M059J (cell line): ENCODE measurements around the gene SVEP1. TPM values are rescaled to one million over a fixed set of nuclear protein-coding genes. Genes with fewer than 3 reads are reported as not detected.

Experiments used
- DNase-seq: peaks from one replicate; pipeline ENCODE4 v3.0.0-alpha.2; 2012; ENCODE audit warnings: low read depth
- total RNA-seq: library from RNA; depleted of rRNA; stranded (reverse); fragments of >200 nt; shearing (Covaris generic); gene quantifications from 2 replicates; pipeline ENCODE4 v1.2.3, GENCODE V29; 2014

Gene SVEP1
- total RNA-seq, 1 experiment from 2014 or later: 1.5 TPM

DNA sequence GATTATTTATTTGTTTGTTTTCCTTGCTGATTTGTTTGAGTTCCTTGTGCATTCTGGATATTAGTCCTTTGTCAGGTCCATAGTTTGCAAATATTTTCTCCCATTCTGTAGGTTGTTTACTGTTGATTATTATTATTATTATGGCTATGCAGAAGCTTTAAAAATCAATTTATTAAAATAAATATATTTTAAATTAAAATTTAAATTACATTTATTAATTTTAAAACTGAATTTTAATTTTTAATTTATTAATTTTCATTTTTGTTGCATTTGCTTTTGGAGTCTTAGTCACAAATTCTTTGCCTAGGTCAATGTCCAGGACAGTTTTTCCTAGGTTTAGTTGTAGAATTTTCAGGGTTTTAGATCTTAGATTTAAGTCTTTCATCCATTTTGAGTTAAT lies 50.9 kb downstream of the SVEP1 start:
- no peak for DNase-seq

DNA sequence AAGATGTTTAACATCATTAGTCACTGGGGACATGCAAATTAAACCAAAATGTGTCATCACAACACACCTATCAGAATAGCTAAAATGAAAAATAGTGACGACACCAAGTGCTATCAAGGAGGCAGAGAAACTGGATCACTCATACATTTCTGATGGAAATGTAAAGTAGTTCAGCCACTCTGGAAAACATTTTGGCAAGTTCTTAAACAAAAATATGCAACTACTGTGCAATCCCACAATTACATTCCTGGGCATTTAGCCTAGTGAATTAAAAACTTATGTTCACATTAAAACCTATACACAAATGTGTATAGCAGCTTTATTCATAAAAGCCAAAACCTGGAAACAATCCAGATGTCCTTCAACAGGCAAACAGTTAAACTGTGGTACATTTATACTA lies 53.1 kb downstream of the SVEP1 start:
- peak; percentile 25 for DNase-seq

DNA sequence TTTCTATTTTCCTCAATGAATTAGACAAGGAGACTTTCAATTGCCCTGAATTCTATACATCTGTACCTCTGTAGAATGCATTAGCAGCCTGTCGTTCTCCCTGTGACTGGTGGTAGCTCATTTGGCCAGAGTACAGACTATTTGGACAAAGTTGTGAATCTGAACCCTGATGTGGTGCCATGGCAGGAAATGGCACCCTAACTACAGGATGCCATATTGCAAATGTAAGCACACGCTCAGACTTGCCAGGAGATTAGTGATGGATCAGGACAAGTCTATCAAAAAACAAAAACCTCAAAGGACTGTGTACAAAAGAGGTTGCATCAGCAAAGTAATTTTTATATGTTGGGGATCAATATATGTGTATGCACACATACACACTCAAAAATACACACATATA lies 58.3 kb downstream of the SVEP1 start:
- DNase-seq: no peak

DNA sequence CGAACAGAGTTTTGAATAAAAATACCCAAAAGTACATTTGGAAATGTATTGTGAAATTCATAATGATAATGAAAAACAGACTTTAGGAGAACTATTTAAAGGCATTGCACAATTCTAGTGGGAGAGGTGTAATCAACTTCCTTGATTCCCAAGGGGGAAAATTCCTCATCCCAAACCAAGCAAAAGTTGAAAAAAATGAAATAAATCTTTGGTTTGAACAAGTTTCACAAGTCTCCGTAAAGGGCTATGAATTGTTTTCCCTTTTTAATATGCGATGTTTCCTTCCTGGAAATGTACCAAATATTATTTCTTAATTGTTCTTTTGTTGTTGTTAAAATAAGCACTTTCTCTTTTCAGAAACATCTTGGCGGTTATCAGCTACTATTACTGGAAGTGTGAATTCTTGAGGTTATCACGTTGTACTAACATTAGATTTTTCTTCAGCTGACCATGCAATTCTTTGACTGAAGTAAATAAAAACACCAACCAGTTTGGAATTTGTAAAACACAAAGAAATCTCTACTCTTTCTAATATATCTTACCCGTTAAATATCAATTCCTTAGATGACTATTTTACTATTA lies 59.3 kb downstream of the SVEP1 start:
- DNase-seq: no peak

DNA sequence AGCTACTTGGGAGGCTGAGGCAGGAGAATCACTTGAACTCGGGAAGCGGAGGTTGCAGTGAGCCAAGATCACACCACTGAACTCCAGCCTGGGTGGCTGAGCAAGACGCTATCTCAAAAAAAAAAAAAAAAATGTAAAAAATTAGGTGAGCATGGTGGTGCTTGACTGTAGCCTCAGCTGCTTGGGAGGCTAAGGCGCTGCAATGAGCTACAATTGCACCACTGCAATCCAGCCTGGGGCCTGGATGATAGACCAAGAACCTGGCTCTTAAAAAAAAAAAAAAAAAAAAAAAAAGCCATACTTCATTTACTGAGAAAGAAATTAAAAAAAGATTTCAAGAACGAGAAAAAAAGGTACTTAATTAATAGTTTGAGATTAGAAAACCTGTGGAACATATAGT lies 62.1 kb downstream of the SVEP1 start:
- DNase-seq: no peak

DNA sequence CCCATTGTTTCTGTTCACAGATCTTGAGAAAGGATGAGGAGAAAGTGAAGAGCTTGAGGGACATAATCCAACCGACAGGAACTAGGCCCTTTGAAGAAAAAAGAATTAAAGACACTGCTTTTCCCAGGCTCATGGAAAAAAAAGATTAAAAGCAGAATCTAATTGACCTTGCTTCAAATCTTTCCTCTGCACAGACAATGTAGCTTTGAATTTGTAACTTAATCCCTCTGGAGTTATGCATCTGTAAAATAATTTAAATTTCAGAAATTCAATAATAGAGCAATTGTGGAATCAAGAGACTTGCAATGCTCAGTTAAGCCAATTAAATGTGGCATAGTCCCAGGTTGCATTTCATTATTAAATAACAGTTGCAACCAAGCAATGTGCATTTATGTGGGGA lies 64.6 kb downstream of the SVEP1 start:
- DNase-seq: no peak

DNA sequence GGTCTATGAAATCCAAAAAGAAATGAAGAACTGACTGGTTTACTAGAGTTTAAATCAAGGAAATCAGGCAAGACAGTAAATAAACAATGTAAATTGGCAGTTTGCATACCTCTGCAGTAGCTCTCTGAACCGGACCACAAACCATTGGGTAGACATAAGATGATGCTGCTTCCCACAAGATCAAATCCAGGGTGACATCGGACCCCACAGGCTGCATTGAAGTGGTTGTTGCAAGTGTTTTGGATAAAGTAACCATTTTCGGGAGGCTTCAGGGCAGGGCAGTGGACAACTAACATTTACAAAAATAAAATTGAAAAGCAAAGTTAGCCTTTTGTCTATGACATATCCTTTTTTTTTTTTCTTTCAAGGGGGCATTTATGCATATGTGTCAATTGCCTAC lies 66.7 kb downstream of the SVEP1 start:
- no peak for DNase-seq

DNA sequence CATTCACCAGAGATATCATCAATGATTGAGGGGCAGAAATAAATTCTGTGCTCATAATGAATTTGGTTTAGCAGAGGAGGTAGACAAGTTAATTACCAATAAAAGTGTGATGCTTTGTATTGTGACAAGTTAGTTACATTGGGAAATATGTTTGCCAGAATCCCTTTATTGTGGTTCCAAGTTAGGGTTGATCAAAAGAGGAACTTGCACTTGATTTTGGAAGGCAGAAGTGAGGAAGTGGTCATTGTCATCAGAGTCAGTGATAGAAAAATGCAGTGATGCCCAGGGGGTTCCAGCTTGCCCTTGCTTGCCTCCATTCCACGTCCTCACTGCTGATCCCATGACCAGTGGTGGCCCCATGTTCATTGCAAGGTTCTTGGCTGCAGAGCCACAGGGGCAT lies 69.7 kb downstream of the SVEP1 start:
- no peak for DNase-seq

DNA sequence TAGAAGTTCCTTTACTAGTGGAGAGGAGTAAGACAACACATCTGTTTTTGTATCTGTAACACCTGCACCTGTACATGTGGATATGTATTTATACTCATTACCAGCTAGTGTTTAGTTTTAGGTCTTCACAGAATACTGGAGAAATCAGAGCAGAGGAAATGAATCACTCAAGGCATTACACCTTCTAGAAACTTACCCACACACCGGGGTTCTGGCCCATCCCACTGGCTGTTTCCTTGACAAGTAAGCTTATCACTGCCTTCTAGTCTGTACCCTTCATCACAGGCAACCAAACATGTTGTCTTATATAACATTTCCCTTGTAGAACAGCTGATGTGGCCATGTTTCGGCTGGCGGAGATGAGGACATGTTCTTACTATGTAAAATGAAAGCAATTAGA lies 76.7 kb downstream of the SVEP1 start:
- DNase-seq: peak; percentile 32

DNA sequence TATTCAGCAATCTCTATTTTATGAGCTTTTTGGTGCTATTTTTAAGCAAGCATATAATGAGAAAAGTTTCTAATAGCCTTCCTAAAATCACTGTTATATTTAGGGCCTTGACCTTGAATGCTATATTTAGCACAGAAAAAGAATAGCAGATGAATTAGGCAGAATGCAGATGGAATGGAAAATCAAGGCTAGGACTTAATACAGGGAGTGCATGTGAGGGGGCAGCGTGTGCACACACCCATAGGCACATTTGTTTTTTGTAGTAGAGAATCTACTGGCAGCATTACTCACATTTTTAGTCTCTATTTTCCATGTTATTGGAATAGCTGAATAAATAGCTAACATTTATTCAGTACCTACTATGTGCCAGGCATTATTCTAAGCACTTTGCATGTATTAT lies 79.9 kb downstream of the SVEP1 start:
- DNase-seq: no peak

DNA sequence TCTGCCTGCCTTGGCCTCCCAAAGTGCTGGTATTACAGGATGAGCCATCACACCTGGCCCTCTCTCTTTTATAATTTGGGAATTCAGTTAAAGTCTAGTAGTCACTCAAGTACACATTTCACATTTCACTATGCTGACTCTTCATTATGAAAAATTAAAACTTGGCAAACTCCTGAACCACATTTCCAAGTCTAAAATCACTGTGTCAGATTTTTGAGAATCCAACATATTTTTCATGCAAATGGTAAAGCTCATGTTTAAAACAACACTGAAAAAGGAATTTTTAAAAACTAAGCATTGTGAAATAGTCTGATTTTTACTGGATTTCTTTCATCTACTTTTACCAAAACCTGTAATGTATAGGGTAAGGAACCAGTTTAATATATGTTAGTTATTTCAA lies 92.3 kb downstream of the SVEP1 start:
- DNase-seq: no peak

DNA sequence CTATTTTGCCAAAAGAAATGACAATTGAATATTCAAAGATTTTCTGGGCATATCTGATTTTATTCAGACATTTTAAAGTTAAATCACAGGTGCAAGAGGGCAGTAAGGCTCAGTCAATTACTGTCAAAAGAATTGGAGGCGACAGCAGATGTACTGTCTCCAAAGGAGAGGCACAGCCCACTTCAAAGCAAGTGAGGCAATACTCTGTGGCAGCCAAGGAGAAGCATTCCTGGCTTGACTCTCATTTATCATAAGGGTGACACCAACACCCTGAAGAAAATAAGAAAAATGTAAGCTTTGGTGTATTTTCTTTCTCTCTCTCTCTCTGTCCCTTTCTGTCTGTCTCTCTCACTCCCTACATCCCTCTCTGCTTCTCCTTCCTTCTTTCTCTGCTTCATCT lies 93.3 kb downstream of the SVEP1 start:
- DNase-seq: no peak

DNA sequence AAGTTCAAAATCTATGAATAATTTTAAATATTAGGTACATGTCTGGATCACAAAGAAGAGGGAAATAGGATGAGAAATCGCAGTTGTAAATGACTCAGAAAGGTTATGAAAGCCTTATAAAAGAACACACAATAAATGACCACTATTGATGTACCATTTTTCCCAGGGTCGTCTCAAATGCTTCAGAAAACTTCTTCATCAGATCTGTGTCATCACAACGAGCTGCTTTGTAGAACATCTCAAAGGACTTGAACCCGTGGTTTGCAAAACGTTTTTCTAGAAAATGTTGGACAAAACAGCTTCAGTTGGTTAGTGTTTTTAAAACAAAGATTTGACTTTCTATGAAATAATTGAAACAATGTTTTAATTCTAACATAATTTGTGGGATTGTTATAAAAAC lies 100.1 kb downstream of the SVEP1 start:
- DNase-seq: no peak

DNA sequence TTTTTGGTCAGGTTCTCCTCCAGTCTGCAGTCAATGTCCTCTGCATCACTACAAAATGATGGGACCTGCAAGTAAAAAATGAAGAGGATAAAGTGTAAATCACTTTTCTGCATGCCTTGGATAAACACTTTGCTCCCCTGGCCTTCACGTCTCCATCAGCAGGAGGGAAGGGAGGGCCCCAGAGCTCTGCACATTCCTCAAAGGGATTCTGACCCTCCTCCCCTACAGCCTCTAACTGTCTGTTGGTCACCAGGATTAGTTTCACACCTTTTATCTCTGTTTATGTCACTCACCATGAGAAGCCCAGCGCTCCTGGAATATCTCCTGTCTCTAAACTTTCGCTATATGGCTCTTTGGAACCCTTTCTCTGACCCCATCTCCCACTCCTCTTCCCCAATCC lies 103.3 kb downstream of the SVEP1 start:
- DNase-seq: no peak

DNA sequence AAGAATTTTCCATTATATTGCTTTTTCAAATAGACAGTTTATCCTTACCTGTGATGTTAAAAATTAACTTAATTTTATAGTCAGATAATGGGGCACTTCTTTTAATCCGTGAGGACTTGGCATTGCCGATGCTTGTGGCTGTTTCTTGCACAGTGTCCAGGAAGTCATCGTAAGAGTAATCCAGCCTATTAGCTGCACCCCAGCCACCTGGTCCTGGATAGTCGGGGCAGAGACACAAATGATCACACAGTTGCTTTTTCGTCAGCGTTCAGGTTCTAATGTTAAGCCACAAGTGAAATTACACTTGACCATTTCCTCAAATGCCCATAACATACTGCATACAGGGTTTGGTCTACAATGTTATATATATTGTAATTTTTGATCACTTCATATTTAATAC lies 107.4 kb downstream of the SVEP1 start:
- no peak for DNase-seq

DNA sequence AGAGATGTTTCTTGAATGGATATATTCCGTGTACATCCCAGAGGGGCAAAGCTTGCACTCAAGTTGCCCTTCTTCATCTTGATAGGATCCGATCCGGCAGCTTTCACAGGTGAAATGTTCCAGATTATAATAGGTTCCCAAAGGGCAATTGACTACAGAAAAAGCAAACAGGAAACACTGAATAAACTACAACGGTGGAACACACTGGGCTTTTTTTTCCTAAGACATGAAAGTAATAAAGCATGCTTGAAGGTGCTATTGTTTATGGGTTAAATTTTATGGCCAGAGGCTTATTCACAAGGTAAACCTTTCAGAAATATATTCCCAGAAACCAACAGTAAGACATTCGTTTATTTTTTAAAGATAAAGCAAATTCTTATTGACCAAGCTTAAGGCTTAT lies 110.6 kb downstream of the SVEP1 start:
- no peak for DNase-seq

DNA sequence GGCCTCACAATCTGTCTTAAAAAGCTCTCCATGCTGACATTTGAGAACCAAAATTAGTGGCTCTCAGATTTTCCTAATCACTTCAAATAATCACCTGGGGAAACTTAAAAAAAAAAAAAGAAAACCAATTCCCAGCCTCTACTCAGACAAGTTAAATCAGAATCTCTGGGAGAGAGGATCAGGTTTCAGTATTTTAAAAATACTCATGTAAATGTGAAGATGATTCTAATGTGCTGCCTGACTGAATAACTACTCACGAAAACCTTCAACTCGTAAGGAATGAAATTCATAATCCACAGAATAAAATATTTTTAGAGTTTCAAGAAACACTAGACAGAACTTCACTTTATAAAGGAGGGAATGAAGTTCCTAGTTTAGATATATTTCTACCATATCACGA lies 114.4 kb downstream of the SVEP1 start:
- DNase-seq: no peak

DNA sequence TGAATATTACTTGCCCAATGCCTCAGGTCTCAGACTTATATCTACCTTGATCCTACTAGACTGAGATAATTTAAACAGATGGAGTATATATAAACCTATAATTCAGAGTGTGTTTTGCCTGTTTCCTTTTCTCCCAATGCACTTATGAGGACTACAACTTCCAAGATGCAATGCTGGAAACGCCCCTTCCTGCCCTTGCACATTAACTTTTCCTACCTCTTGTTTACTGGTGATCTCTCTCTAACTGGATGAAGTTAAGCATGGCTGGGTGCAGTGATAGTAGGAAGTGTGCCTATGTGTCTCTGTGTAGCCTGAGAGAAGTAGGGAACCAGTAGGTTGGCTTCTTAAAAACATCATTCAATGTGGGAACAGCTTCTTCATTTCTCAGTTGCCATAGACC lies 115.2 kb downstream of the SVEP1 start:
- peak; percentile 24 for DNase-seq

DNA sequence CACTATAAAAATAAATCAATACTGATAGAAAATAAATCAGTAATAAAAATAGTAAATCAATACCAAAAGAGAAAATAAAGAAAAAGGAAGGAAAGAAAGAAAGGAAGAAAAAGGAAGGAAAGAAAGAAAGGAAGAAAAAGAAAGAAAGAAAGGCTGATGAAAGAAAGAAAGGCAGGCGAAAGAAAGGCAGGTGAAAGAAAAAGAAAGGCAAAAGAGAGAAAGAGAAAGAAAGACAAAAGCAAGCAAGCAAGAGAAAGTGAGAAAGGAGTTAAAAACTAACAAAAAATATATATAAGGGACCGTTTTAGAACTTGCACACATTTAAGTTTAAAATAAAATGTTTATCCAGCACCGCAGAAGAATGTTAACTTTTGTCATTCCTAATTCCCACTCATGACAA lies 116.0 kb downstream of the SVEP1 start:
- DNase-seq: no peak

DNA sequence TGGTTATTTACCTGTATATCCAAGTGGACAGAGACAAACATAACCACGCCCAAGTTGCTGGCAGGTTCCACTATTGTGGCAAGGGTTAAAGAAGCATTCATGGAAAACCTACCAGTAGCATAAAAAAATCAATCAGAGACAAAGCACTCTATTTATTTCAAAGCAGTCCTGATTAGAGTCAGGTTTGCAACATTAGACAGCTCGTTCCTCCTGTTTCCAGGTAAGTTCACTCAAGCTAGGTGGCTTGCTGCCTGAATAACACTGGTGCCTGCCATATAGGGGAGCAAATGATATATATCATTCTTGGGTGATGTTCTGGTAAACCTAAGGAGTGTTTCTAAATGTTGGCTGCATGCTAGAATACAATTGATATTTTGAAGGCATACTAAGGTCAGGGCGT lies 122.3 kb downstream of the SVEP1 start:
- DNase-seq: no peak

DNA sequence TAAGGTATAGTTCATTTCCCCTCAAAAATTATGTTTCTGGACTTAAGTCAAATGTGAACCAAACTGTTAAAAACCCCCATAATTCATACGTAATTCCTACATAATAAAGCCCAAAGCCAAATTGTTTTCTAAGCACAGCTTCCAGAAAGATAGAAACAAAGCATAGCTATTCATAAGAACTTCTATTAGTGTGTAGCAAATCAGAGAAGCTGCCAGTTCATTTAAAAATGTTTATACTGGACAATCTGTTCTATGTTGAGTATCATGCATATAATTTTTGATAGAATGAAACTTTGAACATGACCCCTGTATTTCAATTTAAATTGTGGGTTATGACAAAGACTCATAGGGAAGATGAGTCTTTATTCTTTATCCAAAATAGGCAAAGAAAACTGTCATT lies 122.9 kb downstream of the SVEP1 start:
- DNase-seq: no peak

DNA sequence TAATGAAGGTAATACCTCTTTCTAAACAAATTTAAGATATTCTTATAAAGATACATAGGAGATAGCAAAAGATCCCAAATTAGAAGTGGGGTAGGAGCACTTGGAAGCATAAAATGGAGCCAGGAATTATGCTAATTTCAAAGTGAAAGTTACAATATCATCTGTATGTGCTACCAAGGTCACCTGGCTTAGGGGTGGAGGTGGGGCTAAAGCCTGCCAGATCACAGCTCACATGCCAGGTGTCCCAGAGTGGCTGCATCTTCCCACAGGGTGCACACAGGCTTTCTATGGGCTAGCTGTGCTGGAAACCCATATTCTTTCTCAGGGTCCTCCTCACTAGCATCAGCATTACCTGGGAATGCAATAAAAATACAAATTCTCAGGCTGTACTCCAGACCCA lies 123.7 kb downstream of the SVEP1 start:
- no peak for DNase-seq

DNA sequence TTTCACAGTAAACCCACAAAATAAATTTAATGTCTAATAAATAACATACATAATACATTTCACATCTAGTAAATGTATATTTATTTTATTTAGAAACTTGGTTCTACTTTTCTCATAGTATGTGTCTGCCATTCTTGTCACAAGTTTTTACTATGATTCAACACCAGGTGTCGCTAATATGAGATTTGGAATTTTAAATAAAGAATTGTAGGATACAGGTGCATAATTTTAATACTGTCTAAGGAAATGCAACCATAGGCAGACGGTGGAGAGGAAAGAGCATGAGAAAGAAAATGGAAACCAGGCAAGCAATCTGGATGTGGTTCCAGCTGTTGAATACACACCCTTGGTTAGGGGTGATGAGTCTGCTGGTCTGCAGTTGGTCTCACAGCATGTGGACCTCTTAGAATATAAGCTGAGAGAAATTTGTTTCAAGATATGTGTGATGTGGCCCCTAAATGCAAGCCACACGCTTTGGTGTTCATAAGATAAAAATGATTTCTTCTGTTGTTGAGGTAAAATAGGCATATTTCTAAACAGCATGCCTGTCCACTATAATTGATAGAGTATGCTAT lies 127.2 kb downstream of the SVEP1 start:
- peak; percentile 24 for DNase-seq

DNA sequence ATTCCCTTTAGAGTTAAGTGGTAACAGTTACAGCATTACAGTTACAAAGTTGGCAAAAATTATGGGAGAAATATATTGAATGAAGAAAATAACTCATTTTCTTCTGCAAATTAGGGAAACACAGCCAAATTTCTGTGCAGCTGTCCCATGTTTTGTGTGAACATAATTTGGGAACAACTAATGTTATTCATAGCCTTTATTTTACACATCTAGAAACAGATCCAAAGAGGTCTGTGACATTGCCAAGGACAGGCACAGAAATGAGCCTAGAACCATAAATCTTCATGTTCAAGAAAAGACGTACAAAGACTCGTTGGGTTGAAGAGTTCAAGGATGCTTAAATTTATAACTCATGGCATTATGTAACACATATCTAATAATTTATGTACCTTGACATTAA lies 127.8 kb downstream of the SVEP1 start:
- no peak for DNase-seq
